Adrenal gland (tissue), 5 donors: ENCODE measurements around the gene SLC4A3.

Experiments
- POLR2A ChIP-seq, 2 donors: fragments of 450-650 bp; IDR thresholded peaks; one replicate each; pipeline ENCODE4 v1.6.1; 2017; ENCODE audit warnings: antibody characterized with exemption in 2 of 2, mild to moderate bottlenecking in 2 of 2, moderate library complexity in 1 of 2
- TF ChIP-seq, protein P1 (sequence below), 6 experiments: fragments of 450-650 bp in 4 of 6; fragments of 200-600 bp in 2 of 6; sonication (generic) in 1 of 6; IDR thresholded peaks; 1 replicate in 5 of 6; 2 replicates in 1 of 6; pipeline versions ENCODE4 v1.5.1 to v1.8.0; 2016 to 2021; ENCODE audit warnings: antibody characterized with exemption in 6 of 6, mild to moderate bottlenecking in 2 of 6, moderate library complexity in 1 of 6
- donor health status: DM: no; HTN: no; CAD: no.

- TF ChIP-seq, protein P1, sequence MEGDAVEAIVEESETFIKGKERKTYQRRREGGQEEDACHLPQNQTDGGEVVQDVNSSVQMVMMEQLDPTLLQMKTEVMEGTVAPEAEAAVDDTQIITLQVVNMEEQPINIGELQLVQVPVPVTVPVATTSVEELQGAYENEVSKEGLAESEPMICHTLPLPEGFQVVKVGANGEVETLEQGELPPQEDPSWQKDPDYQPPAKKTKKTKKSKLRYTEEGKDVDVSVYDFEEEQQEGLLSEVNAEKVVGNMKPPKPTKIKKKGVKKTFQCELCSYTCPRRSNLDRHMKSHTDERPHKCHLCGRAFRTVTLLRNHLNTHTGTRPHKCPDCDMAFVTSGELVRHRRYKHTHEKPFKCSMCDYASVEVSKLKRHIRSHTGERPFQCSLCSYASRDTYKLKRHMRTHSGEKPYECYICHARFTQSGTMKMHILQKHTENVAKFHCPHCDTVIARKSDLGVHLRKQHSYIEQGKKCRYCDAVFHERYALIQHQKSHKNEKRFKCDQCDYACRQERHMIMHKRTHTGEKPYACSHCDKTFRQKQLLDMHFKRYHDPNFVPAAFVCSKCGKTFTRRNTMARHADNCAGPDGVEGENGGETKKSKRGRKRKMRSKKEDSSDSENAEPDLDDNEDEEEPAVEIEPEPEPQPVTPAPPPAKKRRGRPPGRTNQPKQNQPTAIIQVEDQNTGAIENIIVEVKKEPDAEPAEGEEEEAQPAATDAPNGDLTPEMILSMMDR (IDR thresholded peaks at IDR 0.05): no peak
- TF ChIP-seq POLR2A (IDR thresholded peaks at IDR 0.05): no peak
Observed at GRCh38 chr2:219591091-219591490, 36.3 kb upstream of the SLC4A3 start.
